ENCODE data around the gene P2RX6. TPM values are rescaled to one million over a fixed set of nuclear protein-coding genes. Genes with fewer than 3 reads are reported as not detected.
"Not testable (repeated sequence)": the region's sequence is repeated elsewhere in the genome, so short reads cannot be mapped to it uniquely, and the experiment has no call there.

The P2RX6 gene
- total RNA-seq, 2 donors from 2014 or later, result 0.81 TPM; not detected in 1

DNA sequence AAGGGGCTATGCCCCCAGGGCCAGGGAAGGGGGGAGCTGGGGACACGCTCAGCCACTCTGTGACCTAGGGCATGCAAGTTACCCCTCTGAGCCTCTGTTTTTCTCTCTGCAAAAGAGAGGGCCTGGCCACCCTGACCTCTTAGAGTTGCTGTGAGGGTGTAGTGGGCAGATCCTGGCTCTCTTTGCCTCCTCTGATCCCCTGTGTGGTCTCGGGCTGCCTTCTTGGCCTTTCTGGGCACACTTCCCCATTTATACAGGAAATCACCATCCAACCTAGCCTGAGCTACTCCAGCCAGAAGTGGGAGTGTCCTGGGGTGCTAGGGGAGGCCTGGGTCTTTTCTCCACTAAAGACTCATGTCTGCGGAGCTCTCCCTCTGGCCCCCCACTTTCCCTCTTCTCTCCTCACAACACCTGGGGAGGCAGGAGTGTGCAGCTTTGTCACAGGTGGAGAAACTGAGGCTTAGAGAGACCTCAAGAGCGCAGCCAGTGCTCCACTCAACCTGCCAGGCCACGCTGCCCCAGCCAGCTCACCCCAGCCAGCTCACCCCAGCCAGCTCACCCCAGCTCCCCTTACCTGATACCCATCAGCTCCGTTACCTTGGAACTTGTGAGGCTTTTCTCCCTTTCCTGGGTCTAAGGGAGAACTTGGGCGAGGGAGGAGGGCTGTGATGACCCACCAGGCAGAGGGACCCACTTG lies 46.5 kb upstream of the P2RX6 start:
- no peaks in the 10 kb centered on the region for H3K9me3 ChIP-seq
- H3K27ac ChIP-seq, result no peak overlapping the region
- no peaks in the 10 kb centered on the region for H3K36me3 ChIP-seq
- ATAC-seq (ENCODE audit: insufficient number of reproducible peaks, low FRiP score, low read depth) (no peak), DNase-seq (ENCODE audit: low spot score) (no peak)
- TF ChIP-seq, protein P1, sequence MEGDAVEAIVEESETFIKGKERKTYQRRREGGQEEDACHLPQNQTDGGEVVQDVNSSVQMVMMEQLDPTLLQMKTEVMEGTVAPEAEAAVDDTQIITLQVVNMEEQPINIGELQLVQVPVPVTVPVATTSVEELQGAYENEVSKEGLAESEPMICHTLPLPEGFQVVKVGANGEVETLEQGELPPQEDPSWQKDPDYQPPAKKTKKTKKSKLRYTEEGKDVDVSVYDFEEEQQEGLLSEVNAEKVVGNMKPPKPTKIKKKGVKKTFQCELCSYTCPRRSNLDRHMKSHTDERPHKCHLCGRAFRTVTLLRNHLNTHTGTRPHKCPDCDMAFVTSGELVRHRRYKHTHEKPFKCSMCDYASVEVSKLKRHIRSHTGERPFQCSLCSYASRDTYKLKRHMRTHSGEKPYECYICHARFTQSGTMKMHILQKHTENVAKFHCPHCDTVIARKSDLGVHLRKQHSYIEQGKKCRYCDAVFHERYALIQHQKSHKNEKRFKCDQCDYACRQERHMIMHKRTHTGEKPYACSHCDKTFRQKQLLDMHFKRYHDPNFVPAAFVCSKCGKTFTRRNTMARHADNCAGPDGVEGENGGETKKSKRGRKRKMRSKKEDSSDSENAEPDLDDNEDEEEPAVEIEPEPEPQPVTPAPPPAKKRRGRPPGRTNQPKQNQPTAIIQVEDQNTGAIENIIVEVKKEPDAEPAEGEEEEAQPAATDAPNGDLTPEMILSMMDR (IDR thresholded peaks at IDR 0.05), result no peak
- peaks cover 3 to 10% of the 10 kb centered on the region in 2 donors for H3K4me1 ChIP-seq (ENCODE audit: control insufficient read depth in 1 of 2, low read depth in 2 of 2)
- no peak overlapping the region for H3K4me3 ChIP-seq
- H3K27me3 ChIP-seq (replicated peaks; ENCODE audit: insufficient read depth), result no peaks in the 10 kb centered on the region

DNA sequence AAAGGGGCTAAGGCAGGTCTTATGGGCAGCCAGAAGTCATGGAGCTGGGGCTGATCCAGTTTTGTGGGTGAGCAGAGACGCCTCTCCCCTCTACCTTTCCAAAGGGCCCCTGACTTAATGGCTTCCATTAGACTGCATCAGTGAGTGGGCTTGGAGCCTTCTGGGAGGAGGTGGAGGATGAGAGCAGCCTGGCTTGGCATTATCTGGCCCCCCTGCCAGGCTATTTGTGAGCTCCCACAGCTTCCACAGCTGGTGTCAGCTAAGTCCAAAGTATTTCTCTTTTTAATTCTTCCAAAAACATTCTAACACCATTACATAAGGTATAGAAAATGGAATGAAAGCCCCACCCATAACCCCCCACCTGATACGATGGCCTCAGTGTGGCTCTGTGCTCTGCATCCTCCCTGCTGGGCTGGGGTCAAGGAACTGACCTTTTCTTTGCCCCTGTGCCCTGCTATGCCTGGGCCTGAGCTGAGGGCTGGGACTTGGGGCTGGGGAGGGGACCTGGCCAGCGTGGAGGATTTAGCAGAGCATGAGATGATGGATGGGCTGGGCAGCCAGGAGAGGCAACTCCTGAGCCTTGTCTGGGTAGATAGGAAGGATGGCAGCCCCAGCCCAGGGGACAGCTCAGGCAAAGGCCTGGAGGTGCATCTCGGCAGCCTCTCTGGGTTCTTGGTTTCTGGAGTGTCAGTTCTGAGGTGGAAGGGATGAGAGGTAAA lies 43.9 kb upstream of the P2RX6 start:
- H3K4me3 ChIP-seq, result no peak overlapping the region
- no peak for ATAC-seq (ENCODE audit: insufficient number of reproducible peaks, low FRiP score, low read depth)
- no peaks in the 10 kb centered on the region for H3K27me3 ChIP-seq (replicated peaks; ENCODE audit: insufficient read depth)
- H3K4me1 ChIP-seq (ENCODE audit: control insufficient read depth in 1 of 2, low read depth in 2 of 2), result no peaks in the 10 kb centered on the region
- no peak overlapping the region for H3K27ac ChIP-seq
- no peak for DNase-seq (ENCODE audit: low spot score)
- TF ChIP-seq, protein P1 (IDR thresholded peaks at IDR 0.05), result no peak
- H3K36me3 ChIP-seq, result no peaks in the 10 kb centered on the region
- no peaks in the 10 kb centered on the region for H3K9me3 ChIP-seq

DNA sequence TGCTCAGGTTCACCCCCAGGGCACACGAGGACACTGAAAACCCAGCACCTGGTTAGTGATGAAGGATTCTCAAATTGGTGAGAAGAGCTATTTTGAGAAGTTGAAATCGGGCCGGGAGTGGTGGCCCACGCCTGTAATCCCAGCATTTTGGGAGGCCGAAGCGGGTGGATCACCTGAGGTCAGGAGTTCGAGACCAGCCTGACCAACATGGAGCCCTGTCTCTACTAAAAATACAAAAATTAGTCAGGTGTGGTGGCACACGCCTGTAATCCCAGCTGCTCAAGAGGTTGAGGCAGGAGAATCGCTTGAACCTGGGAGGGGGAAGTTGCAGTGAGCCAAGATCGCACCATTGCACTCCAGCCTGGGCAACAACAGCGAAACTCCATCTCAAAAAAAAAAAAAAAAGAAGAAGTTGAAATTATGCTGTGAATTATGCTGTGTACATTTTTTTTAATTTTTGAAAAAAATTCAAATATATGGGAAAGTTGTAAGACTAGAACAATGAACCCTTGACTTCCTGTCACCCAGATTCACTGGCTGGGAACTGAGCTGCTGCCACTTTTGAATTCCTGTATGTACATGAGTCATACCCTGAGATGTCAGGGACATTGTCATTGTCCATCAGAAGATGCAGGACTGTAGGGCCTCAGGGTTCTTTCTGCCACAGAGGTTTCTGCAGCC lies 42.8 kb upstream of the P2RX6 start:
- not testable (repeated sequence) for H3K36me3 ChIP-seq; DNase-seq (ENCODE audit: low spot score); H3K9me3 ChIP-seq; H3K27me3 ChIP-seq (replicated peaks; ENCODE audit: insufficient read depth); H3K4me3 ChIP-seq; ATAC-seq (ENCODE audit: insufficient number of reproducible peaks, low FRiP score, low read depth); H3K27ac ChIP-seq; H3K4me1 ChIP-seq (ENCODE audit: control insufficient read depth in 1 of 2, low read depth in 2 of 2)

DNA sequence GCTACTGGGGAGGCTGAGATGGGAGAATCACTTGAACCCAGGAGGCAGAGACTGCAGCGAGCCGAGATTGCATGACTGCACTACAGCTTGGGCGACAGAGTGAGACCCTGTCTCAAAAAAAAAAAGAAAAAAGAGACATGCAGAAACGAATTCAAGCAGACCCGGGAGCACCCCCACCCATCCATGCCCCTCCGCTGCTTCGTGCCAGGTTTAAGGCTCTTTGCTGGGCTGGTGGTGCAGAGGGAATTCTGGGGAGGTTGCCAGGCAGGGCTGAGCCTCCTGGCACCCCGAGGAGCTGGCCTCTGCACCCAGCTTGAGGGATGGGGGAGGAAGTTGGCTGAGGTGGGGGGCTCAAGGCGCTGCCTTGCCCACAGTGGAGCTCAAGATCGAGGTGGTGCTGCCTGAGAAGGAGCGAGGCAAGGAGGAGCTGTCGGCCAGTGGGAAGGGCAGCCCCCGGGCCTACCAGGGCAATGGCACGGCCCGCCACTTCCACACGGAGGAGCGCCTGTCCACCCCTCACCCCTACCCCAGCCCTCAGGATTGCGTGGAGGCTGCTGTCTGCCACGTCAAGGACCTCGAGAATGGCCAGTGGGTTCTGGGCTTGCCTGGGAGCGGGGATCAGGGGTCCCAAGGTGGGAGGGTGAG lies 41.9 kb upstream of the P2RX6 start:
- no peaks in the 10 kb centered on the region for H3K9me3 ChIP-seq

DNA sequence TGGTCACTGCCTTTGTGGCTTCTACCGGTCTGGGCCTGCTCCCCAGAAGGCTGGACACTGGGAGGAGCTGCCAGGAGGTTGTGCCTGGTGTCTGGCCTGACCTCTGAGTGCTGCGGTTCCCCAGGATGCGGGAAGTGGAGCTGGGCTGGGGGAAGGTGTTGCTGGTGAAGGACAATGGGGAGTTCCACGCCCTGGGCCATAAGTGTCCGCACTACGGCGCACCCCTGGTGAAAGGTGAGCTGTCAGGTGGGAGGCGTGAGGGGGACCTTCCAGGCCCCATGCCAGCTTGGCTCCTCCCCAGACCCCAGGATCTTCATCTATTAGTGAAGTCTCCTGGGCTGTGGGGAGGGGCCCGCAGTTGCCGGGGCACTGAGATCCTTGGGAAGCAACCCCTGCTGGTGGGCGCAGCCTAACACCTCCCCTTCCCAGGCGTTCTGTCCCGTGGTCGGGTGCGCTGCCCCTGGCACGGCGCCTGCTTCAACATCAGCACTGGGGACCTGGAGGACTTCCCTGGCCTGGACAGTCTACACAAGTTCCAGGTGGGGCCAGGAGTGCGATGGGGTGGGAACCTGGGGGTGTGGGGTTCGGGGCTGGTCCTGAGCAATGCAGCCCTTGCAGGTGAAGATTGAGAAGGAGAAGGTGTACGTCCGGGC lies 41.2 kb upstream of the P2RX6 start:
- H3K4me3 ChIP-seq, result no peak overlapping the region
- TF ChIP-seq, protein P1 (IDR thresholded peaks at IDR 0.05), result no peak
- H3K27ac ChIP-seq, result no peak overlapping the region
- no peaks in the 10 kb centered on the region for H3K27me3 ChIP-seq (replicated peaks; ENCODE audit: insufficient read depth)
- H3K4me1 ChIP-seq (ENCODE audit: control insufficient read depth in 1 of 2, low read depth in 2 of 2), result no peaks in the 10 kb centered on the region
- H3K9me3 ChIP-seq, result peaks cover 5% of the 10 kb centered on the region
- H3K36me3 ChIP-seq, result no peaks in the 10 kb centered on the region
- ATAC-seq (ENCODE audit: insufficient number of reproducible peaks, low FRiP score, low read depth), result no peak
- no peak for DNase-seq (ENCODE audit: low spot score)

More for the DNA sequence above, 41.9 kb upstream of the P2RX6 start:
- DNase-seq (ENCODE audit: low spot score) (no peak), ATAC-seq (ENCODE audit: insufficient number of reproducible peaks, low FRiP score, low read depth) (no peak)
- TF ChIP-seq, protein P1 (IDR thresholded peaks at IDR 0.05), result no peak
- Histone ChIP-seq H3K36me3 (no peaks in the 10 kb centered on the region), H3K27me3 (replicated peaks; ENCODE audit: insufficient read depth) (no peaks in the 10 kb centered on the region), H3K27ac (no peak overlapping the region), H3K4me3 (no peak overlapping the region), H3K4me1 (ENCODE audit: control insufficient read depth in 1 of 2, low read depth in 2 of 2) (no peaks in the 10 kb centered on the region)

All from thoracic aorta (tissue), 2 donors.